Glomerular endothelial cell (primary cell): ENCODE results near the gene SEC24B. TPM values are rescaled to one million over a fixed set of nuclear protein-coding genes. Genes with fewer than 3 reads are reported as not detected.
A peak's percentile ranks its signal among the peaks of the same experiment; 100 is the strongest.

Source experiments
- DNase-seq: peaks from one replicate; pipeline ENCODE4 v3.0.0-alpha.2; 2011; ENCODE audit warnings: low read depth, low spot score; ENCODE audit errors: extremely low read depth
- total RNA-seq: library from RNA; depleted of rRNA; stranded (reverse); fragments of >200 nt; gene quantifications from 2 replicates; pipeline ENCODE4 v1.2.3, GENCODE V29; 2015

Gene SEC24B
- total RNA-seq = 29.3 and 37.4 TPM in 2 replicates

DNA sequence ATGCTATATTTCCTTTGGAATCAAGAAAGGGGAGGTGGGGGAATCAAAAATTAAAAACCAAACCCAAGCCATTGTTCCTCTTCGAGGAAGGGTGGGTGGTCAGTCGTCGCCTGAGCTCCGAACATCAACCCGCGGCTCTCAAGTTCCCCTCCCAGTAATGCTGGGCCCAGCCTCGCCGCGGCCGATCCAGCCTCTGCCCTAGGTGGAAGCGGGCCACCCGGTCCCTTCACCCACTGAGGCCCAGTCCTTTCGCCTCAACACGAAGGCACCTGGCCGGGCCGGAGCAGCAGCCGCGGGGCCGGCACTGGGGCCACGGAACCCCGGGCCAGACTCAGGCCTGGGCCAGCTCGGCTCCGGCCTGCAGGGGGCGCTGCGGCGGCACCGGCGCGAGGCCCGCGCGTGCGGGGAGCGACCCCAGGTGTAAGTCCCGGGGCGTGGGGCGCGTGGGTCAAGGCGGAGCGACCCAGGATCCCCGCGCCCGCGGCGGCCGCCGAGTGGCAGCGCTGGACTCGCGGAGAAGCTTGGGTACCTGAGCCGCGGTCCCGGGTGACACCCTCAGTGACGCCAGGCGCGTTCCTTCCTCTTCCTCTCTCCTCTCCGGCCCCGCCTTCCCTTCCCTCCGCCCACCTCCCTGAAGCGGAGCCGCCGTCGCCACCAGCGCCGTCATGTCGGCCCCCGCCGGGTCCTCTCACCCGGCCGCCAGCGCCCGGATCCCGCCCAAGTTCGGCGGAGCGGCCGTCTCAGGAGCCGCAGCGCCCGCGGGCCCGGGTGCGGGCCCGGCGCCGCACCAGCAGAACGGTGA is at the start of gene SEC24B:
SEC24B (plus strand) TSS at position 611 of the 802 bp plus-strand sequence; CDS start at position 666, 55 bp downstream.
- DNase-seq = no peak

DNA sequence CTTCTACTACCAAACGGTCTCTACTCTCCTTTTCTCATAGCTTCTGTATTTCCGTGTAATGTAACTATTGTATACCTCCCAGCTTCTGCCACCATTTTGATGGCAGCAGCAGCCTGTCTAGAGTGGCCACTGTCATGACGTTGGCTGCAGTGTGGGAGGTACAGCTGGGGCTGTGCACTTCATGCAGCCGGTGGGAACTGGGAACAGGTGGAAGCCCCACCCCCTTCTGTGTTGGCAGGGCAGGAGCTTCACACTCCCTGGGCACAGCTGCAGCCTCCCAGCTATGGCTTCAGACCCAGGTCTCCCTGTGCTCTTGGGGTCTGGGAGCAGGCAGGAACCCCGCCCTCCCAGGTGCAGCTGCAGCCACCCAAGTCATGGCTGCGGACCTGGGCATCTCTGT is 49.8 kb upstream of the SEC24B start:
- DNase-seq = no peak

DNA sequence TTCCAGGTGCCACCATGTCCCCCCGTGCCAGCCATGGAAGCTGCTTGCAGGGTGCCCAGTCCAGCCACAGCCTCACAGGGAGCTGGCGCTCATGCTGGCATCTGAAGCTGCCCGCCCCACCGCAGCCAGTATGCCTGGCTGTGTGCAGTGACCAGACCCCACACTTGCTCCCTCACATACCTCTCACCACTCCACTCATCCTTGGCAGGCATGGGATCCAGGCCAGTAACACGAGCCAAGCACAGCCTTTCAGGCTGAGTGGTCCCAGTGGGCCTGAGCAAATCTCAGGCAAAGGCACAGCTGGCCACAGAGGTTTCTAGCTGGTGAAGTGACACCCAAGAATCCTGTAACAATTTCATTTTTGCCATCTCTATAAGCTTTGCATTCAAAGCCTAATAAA is 48.4 kb upstream of the SEC24B start:
- DNase-seq = no peak

DNA sequence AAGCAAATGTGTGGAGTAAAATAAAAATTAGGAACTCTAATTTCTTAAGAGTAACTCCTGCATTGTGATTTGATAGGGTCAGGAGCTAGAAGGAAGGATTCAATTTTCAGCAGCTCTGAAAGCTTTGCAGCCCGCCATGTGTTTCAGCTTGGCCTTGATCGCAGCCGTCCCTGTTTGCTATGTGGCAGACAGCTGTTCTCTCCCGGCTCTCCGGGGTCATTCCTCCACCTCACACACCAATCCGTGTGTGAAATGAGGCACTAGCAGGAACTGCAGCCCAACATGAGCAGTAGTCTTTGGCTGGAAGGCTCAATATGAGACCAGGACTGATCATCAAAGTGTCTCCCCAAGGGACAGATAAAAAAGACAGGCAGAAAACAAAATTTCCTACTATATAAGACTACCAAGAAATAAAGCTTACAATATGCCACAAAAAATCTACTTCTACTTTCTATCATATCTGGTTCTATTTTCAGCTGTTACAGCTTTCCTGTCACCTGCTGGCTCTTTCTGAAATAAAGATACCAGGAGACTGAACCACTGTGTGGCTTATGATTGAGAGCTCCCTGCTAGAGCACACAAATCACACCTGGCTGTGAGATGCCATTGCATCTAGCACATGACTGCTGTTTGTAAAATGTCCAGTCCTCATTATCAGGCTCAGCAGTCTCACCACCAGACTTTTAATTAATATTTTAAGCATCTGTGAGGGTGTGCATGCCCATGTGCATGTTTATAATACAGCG is 44.1 kb upstream of the SEC24B start:
- no peak for DNase-seq

DNA sequence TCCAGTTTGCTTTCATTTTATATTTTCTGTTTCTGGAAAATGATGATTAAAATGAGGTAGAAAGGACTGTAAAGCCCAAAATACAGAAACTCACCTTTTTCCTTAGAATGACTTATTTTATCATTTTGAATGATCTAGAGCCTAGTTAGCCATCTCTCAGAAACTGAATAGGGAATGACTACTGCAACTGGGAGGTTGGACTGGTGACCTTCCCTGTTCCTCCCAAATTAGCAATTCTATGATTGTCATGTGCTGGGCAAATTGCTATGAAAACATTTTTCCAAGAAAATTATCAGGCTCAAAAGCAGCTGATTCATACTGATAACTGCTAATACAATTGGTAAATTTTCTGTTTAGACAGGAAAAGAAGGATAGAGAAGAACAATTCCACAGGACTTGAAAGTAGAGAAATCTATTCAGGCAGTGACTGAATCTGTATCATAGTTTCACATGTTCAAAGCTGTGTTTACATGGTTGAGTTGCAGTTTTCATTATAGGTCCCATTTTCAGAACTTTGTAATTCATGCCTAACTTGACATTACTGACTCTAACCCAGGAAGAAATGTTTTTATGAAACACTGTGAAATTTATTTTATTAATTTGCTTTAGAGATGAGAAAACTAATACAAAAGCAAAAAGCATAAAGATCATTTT is 43.4 kb upstream of the SEC24B start:
- DNase-seq = no peak

DNA sequence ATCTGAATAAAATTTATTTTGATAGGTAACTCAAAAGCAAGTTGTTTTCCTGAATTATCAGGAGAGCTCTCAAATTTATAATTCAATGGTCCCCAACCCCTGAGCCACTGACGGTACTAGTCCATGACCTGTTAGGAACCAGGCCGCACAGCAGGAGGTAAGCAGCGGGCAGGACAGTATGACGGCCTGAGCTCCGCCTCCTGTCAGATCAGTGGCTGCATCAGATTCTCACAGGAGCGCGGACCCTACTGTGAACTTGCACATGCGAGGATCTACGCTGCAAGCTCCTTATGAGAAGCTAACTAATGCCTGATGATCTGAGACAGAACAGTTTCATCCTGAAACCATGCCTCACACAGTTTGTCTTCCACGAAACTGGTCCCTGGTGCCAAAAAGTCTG is 37.9 kb upstream of the SEC24B start:
- DNase-seq = no peak

DNA sequence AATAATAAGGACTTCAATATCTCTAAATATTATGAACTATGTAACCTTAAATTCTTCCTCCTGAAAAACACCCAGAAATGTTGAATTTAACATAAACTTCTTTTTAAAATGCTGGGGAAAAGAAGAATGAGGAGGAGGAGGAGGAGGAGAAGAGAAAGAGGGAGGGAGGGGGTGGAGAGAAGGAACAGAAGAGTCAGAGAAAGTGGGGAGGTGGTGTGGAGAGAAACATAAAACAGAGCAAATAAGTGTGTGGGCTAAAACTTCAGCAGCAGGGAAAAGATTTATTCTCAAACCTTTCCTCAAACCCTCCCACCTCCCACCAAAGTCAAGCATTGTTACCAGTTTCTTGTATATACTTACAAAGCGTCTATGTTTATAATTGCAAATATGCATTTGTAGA is 34.7 kb upstream of the SEC24B start:
- no peak for DNase-seq

DNA sequence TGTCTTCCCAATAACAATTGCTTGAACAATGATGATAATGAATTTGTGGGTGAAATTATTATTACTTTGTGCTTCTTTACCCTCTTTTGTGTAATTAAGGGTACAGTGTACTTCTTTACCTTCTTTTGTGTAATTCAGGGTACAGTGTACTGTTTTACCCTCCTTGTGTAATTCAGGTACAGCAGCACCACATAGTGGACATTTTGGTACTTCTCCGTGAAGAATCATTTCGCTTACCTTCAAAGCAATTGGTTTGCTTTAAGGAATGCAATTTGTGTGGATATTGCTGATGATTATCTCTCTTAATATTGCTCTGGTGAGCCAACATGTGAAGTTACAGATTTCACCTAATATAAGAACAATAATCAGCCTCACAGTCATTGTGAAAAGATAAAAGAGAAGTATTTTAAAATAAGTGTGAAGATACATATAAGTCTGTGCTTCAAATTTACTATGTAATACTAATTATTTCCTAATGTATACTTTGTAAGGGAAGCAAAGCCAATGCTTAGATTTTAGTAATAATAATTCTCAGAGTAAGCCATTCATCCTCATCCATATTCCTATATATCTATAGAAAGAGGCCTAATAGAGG is 27.2 kb upstream of the SEC24B start:
- DNase-seq = peak; percentile 68

DNA sequence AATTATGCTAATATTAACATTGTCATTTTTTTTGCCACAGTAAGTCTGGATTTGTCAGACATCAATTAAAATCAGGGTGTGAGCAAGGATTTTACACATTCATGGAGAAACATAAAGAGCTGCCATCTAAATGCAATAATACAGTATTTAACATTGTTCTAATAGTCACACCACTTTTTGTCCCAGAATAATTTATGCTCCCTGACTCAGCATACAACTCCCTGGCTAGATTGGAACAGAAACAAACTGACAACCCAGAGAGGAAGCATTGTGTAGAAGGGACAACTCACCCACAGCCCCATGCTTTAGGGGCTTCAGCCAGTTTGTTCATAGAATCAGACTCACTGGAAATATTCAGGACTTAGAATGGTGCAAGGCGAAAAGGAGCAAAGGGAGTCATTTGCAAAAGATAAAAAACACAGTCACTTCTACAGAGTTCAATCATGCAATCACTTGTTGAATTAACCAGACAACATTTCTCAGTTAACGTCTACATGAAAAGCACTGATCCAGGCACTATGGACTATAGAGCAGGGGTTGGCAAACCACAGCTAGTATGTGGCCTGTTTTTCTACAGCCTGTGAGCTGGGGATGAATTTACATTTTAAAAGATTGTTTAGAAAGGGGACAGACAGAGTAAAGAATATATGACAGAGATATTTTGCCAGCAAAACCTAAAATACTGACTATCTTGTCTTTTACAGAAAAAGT is 26.4 kb upstream of the SEC24B start:
- DNase-seq = no peak

DNA sequence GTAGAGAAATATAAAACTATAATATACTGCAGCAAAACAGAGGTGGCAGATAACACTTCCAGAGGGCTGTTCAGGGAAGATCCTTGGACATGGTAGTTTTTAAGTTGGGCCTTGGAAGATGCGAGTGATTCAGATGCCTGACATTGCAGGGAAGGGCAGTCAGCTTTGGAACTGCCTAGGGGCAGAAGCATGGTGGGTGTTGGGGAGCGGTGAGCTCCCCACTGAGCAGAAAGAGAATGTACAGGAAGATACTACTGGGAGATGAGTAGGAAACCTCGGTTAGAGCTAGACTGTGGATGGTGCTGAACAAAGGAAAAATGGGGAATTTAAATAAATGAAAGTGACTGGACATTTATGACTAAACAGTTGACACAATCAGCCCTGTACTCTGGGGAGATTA is 24.9 kb upstream of the SEC24B start:
- DNase-seq = no peak

DNA sequence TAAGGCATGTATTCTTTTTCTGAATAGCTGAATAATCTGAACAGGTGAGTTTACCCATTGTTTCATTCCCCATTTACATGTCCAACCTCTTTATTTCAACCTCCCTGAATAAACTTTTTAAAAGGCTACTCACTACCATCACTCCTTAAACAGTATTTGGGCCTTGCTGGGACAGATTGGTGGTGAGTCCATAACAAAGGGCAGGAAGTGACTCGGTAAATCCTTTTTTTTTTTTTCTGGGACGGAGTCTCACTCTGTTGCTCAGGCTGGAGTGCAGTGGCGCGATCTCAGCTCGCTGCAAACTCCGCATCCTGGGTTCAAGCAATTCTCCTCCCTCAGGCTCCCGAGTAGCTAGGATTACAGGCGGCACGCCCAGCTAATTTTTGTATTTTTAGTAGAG is 23.4 kb upstream of the SEC24B start:
- no peak for DNase-seq

DNA sequence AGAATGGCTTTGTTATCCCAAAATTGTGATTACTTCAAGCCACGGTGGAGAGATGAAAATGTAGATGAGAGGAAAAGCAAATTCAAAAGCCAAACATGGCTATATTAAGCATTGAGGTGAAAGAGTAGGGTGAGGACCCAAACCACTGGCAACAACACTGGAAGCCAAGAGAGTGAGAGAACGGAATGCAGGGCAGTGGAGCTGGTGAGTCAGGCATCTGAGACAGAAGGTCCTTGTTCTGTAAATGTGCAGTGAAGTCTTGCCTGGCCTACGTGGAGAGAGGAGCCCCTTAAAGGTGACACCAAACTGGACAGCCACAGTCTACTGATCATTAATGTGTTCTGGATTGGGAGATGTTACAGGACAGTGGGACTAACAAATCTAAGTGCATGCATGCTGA is 22.8 kb upstream of the SEC24B start:
- DNase-seq = no peak

DNA sequence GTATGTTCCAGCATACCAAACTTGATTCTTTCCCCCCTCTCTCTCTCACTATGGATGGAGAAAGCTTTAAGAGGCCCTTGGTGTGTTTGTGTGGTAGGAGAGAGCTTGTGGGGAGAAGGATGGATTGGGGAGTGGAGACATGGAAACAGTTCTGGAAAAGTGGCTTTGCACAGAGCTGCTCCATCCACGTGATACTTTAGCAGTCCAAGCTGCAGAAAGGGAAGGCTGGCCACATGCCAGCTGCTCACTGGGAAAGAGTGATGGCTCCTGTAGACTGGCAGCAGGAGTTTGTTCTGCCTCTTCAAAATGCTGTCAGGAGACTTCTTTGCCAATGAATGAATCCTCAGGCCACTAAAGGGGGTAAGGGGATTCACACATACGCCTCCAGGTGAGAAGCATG is 21.7 kb upstream of the SEC24B start:
- no peak for DNase-seq

DNA sequence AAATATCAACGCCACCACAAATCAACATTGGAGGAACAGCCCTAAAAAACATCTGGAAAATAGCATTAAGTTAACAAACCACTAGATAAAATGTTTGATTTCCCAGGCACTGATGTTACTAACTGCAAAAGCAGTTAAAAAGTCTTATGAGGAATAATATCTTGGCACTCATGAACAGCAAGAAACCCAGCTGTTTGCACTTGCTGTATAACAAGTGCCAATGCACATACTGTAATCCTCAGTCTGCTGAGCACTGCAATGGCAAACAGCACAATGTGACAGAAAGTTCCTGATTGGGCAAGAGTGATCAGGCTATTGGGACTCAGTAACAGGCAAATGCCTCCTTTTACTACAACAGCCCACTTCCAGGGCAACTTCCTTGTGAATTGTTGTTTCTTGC is 20.8 kb upstream of the SEC24B start:
- no peak for DNase-seq

DNA sequence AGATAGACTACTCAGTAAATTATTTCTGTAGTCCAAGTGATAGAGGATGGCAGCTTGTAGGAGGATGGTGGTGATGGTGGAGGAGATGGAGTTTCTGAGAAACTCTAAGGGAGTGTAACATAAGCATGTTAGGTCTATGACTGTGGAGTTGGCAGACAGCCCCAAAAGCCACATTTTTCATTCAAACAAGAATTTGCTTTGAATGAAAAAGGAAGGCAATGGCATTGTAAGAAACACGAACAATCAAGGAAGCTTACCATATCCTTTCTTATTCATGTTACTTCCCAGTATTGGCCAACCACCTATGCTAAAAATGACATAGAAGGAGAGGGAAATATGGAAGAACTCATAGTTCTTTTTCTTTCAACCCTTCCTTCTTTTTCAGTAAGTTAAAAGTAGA is 18.7 kb upstream of the SEC24B start:
- no peak for DNase-seq

DNA sequence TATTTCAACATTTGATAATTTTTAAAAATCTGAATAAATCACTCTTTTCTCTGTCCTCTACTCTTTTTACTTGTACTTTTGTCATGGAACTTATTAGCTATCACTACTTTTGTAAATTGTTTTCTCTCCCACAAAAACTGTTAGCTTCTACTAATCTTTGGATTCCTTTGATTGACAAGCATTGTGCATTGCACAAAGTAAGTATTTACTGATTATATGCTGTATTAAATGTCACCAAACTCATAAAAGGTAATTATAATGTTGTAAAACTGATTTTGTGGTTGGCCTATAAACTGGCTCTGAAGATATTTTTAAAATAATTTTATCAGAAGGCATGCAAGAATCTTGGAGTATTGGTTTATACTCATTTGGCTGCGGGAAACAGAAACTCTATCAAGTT is 15.0 kb upstream of the SEC24B start:
- DNase-seq = no peak

DNA sequence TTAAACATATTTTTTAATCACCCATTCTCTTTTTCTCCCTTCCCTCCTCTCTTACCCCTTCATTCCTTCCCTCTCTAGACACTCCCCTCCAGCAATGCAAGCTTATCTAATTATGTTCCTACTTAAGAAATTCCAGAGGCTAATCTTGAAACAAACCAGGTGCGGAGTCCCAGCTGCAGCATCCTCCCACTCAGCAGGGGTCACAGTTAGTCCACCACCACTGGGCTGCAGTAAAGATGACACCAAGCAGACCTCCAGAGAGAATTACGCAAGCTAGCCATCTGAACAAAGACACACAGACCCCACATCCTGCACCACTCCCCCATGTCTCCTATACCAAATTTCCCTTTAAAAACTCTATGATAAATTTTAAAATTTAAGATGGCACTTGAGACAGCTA is 13.9 kb upstream of the SEC24B start:
- DNase-seq = no peak

DNA sequence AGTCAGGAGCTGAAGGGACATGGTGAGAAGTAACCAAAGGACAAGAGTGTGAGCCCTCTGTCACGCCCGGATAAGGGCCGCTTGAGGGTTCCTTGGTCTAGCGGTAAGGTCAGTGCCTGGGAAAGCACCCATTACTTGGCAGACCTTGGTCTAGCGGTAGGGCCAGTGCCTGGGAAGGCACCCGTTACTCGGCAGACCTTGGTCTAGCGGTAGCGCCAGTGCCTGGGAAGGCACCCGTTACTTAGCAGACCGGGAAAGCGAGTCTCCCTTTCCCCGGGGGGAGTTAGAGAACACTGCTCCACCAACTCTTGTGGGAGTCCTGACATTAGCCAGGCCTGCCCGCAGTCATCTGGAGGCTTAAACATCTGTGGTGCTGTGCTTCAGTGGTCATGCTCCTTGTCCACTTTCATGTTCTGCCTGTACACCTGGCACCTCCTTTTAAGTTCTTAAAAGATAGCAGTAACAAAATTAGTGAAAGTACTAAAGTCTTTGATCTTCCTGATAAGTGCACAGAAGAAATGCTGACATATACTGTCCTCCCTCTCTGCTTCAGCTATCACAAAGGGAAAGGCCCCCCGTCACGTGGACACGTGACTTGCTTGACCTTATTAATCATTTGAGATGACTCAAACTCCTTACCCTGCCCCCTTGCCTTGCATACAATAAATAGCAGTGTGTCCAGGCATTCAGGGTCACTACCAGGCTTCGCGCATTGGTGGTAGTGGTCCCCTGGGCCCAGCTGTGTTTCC is 9.3 kb upstream of the SEC24B start:
- no peak for DNase-seq

DNA sequence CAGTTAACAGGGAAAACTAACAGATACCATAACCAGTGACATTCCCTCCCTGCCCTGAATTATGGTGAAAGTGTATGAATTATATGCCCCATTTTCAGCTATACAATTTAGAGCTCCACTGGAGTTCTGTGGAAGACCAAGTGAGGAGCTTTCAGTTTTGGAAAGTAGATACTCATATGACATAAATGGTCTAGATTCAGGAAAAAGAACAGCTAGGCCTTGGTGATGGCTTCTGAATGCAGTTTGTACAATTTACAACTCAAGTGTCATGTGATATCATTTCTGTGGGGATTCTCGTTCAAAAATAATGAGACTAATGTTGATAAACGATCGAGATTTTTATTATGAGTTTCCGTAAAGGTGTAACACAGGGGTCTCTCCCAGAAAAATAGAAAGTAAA is 8.2 kb upstream of the SEC24B start:
- no peak for DNase-seq

DNA sequence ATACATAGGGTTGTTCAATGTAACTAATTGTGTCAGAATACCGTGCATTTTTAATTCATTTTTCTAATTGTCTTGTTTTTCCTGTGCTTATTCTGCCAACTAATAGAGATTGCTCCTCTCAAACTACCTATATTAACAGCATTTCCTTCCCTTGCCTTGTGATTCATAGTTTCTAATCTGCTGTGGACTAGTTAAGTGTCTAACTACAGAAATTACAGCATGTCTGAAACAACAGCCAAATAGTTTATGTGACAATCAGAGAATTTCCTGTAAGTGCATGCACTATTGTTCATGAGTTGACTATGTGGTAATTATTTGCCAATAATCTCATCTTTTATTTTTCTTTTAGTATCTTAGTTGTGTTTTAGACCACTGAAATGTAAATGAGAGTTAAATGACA is 4.1 kb upstream of the SEC24B start:
- no peak for DNase-seq
